NOMO-1 treated with DMSO at 0.1 percent for 48 hours (cell line): Measurements from ENCODE around the gene CREBBP.

Experiments
- DNase-seq: peaks from one replicate; lab custom pipeline; 2025; ENCODE audit not compliant: unreplicated experiment; lab: John Stamatoyannopoulos, UW

CREBBP gene

DNA sequence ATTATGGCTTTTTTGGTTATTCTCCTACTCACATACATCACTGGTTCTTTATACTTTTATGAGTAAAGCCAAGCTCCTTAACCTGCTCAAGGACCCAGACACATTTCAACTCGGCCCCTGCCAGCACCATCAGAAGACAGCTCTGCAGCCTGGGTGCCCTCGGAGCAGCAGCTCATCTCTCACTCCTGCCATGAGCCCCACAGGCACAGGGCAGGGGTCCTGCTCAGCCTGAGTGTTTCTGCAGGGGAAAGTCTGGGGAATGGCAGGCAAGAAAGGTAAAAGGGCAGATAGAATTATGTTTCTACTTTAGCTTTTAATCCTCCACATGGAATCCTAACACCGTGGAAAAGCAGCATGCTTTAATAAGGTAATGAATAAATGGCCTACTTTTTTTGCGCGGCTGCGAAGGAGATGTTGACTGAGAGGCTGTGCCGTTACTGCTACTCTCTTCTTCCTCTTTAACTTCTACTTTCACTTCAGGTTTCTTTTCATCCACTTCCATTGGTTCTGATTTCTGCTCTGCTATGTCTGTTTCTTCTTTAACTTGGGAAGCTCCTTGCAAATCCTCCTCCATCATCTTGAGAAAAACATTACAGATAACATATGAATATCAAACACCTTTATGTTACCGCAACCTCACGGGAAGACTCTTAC lies 113.1 kb downstream of the CREBBP start:
- peak; percentile 80 for DNase-seq

DNA sequence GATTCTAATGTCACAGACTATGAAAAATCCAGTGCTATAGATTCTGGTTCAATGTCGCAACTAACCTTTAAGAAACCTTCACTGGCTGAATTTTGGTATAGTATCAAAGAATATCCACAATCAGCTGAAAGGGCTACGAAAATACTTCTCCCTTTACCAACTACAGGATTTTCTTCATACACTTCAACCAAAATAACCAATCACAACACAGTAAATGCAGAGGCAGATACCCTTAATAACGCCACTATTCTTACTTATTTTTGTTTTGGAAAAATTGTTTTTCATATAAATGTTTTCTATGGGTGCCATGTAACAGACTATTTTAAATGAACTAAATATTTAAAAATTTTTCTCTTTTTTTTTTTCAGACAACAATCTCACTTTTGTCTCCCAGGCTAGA lies 114.3 kb downstream of the CREBBP start:
- DNase-seq, result no peak

DNA sequence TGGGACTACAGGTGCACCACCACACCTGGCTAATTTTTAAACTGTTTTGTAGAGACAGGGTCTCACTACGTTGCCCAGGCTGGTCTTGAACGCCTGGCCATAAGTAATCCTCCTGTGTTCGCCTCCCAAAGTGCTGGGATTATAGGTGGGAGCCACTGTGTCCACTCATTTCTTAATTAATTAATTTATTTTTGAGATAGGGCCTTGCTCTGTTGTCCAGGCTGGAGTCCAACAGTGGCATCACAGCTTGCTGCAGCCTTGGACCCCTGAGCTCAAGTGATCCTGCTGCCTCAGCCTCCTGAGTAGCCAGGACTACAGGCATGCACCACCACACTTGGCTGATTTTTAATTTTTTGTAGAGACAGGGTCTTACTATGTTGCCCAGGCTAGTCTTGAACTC lies 116.1 kb downstream of the CREBBP start:
- DNase-seq, result no peak

DNA sequence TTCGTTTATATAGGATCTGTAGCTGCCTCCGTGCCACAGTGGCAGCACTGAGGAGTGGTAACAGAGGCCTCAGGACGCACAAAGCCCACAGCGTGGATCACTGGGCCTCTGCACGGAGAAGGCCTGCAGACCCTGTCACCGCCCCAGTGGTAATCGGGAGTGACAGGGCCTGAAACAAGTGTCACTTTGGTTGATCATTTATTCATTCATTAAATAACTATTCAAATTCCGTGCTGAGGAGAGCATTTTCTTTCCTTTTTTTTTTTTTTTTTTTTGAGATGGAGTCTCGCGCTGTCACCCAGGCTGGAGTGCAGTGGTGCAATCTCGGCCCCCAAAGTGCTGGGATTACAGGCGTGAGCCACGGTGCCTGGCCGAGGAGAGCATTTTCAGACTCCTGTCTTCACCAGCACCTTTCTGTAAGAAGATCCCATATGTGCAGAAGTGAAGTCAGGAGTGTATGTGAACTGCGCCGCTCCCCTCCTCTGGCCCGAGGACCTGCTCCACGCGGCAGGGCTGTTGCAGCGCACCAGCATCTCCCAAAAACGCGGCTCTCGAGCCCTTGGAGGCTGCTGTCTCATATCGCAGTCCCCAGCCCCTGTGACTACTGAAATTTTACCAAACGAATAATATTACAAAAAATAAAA lies 118.3 kb downstream of the CREBBP start:
- DNase-seq, result no peak

DNA sequence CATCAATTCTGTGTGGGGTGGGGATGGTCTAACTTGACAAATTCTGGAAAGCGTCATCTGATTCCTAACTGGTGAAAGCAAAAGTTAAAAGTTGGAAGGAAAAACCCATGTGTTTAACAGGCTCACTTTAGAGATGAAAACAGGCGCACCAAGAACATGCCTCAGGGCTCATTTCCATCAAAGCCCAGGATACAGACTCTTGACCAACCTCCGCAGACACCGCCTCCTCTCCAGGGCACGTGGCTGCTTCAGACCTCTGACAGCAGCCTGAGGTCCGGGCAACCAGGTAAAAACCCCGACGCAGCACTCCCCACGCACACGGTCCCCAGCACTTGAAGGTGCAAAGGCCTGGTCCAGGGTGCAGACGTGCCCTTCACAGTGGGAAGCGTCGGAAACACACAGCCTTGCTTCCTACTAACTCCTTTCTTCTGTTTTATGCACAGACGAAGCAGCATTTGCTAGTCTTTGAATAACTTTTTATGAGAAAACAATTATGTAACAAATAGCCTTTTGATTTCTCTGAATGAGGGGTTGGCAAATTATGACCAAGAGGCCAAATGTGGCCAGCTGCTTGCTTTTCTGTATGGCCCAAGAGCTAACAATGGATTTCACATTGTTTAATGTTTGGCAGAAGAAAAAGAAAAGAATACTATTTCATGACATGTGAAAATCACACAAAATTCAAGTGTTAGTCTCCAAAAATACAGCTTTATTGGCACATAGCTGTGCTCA lies 119.0 kb downstream of the CREBBP start:
- no peak for DNase-seq

DNA sequence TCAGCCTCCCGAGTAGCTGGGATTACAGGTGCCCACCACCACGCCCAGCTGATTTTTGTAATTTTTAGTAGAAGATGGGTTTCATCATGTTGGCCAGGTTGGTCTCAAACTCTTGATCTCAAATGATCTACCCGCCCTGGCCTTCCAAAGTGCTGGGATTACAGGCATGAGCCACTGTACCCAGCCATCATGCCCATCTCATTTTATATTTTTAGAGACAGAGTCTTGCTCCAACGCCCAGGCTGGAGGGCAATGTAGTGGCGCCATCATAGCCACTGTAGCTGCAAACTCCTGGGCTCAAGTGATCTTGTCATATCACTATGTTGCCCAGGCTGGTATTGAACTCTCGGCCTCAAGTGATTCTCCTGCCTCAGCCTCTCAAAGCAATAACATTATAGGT lies 120.0 kb downstream of the CREBBP start:
- DNase-seq, result no peak

DNA sequence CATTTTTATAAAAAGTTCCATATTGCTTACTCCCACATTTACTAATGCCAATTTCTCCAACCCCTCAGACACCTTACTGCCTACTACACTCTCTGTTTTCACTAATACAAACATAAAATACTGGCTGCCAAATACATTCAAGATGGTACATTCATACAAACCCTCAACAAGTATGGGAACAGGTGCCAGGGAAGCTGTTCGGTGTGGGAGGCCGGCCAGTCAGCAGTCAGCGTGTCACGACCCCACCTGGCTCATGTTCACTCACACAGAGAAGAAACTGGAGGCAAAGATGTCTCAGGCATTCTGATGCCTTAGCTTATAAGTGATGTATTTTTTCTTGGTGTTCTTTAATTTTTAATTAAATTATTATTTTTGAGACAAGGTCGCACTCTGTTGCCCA lies 120.8 kb downstream of the CREBBP start:
- no peak for DNase-seq

DNA sequence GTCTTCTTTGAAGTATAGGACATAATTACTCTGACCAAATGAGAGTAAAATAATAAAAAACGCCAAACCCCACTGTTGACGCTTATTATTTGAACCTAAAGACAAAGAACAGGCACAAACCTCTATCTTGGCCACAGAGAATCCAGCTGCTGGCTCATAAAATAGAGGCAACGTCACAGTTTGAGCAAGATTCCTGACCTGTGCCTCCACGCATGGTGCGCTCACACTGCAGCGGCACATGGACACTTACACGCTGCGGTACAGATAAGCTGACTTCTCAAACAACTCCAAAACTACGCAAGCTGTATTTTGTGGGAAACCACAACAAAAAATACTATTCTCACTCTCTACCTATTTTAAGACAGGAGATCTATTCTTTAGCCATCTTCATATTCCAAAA lies 124.4 kb downstream of the CREBBP start:
- no peak for DNase-seq

DNA sequence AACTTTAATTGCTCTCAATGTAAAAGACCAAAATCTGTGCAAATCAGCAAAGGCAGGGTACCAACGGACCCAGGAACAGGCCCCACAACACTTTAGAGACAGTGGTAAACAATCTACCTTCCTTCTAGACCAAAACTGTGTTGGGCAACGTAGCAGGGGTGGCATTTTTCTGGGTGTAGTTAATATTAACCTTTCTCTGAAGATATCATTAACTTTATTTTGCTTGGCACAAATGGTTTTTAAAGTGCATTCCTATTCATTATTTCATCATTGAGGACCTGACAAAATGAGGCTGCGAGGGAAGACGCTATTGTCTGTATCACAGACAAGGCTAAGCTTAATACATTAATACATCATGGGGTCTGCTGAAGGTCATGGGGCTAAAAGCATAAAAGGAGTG lies 125.3 kb downstream of the CREBBP start:
- no peak for DNase-seq

DNA sequence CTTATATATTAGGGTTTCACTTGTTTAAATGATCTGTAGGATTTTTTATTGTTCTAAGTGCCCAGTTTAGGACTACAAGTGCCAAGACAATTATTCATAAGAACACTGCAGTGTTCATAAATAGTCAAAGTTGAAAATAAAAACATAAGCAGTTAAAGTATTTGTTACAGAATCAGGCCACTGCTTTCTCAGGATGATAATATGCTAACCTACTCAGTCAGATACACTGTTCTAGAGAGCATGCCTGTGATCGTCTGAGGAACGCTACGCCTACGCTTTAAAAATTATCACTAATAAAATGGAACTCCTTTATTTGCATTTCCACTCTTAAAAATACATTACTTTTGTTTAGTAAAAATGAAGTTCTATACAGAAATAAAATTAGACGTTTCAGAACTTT lies 125.7 kb downstream of the CREBBP start:
- no peak for DNase-seq

DNA sequence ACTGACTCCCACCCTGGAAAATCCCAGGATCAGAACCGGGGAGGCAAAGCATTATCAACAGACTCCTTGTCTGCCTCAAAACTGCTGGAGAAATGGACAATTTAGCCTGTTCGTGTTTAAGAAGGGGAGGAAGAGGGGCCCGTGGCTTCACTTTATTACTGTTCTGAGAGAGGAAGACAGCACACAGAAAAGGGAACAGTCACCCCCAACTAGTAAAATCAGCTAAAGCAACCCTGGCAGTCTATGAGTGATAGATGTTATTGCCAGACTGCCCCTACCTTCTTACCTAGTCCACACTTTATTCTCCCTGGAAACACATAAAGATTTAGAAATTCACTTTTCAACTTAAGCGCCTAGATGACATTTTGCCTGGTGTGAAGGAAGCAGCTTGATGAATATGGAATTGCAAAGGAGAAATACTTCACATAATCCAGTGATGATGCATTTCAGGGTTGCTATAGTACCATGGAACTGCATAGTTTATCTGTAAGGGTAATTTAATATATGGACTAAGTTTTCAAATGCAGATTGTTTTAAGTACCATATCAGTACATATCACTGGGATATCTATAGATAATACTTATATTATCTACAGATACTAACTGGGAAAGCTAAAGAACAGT lies 126.3 kb downstream of the CREBBP start:
- DNase-seq, result no peak

DNA sequence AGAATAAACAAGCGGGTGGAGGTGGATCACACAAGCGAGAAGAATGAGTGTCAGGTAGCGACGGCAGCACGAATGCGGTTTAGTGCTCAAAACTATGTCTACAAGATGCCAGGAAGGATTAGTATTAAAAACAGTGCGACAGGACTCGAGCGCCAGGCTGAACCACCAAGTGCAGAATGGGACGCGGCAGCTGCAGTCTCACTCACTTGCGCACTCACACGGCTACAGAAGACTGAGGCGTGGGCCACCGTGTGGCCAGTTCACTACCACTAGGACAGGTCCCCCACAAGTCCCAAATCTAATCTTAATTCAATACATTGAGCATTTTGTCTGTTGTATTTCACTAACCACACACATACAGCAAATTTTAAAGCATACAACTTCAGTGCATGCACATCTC lies 127.5 kb downstream of the CREBBP start:
- no peak for DNase-seq

DNA sequence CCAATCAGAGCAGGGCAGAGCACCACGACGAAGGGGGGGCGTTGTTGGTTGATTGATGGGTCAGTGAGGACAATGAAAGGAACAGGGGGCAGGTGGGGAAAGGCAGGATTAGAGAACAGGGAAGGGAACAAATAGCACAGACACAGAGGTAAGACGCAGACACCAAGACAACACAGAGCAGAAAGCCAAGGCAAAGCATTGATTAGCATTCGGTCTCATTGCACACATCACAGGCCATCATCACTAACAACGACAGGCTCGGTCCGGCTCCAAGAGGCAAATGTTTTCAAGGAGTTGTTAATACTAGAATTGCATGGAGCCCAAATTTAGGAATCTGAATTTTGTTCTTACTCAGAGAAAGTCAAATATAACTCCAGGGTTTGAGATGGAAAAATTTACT lies 128.6 kb downstream of the CREBBP start:
- DNase-seq, result no peak

DNA sequence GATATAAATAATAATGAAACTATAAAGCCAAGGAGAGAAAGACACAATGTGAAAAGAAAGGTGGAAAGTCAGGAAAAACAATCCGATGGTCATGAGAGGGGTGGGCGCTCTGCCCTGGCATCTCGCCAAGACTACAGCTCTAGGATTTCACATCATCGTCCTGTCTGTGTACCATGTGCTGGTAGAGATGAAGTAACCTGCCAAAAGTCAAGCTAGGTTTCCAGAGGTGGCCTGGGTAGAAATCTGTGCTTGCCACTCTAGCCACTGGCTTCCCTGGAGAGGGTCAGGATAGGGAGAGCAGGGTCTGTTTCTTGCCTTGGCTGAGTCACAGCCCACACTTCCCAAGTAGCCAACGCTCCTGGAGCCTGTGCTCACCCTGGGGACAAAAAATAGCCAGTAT lies 132.2 kb downstream of the CREBBP start:
- no peak for DNase-seq

DNA sequence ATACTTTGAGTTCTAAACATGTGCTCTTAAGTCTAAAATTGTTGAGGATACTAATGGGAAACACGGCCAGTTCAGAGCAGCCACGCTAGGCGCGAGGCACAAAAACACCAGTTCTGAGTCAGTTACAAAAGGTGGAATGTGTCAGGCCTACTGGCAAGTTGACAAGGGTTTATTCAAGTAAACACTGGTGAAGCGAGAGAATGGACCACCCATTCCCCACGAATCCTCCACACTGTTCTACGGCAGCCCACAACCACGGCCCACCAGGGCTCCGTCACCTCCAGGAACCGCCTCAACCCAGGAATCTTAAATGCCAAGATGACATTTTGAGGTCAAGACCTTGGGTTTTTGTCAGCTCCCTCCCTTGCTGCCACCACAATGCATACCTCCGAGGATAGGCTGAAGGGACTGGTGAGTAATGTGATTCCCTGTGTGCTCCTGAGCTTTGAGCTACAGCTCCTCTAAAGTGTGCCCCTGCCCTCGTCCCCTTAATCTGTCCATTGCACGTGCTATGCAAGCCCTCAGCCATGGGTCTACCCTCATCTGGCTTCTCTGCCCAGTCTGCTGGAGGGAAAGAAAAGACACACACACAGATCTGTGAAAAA lies 134.7 kb downstream of the CREBBP start:
- DNase-seq, result no peak

DNA sequence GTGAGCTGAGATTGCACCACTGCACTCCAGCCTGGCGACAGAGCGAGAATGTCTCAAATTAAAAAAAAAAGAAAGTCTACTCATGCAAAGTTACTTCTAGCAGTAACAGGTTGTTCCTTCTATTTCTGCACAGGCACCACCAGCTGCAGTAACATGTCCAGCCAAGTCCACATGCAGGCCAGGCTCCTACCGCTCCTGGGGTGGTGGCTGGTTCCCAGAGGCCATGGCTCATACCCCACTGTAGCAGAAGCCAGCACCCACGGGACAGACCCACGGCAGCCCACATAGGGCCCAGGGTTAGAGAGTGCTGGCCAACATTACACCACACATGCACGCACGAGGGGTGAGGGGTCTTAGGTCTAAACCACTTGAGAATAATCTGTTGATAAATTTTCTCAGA lies 136.5 kb downstream of the CREBBP start:
- DNase-seq, result no peak

DNA sequence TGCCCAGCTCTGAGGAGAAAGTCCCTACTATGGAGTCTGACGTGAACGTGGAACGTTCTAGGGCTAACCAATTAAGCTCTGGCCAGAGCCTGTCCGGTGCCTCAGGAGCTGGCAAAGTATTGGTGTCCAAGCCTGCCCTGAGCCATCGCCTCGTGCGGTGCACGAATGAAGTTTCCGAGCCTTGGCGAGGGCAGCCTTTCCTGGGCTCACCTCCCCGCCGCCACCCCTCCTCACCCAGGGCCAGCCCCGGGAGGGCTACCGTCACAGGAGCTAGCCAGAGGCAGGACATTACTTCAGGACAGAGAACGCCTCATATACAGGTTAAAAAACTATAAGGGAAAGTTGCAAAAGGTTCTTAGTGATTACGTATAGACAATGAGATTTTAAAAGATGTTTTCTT lies 139.6 kb downstream of the CREBBP start:
- no peak for DNase-seq

DNA sequence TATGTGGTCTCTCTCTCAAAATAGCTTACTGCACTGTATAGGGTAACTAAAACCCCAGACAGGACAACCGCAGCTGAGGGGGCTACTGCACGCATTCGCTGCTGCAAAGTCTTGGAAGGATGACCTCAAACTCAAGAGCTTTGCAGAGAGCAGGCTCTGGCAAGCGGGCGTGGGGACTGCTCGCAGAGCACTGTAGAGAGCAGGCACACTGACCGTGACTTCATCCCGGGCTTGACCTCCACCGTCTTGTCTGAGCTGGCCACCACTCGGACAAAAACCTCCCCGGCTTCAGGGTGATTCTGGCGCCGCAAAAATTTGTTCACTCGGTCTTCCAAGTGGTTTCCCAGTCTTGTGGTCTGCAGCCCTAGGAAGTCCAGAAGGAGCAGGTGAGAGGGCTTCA lies 140.3 kb downstream of the CREBBP start:
- no peak for DNase-seq

DNA sequence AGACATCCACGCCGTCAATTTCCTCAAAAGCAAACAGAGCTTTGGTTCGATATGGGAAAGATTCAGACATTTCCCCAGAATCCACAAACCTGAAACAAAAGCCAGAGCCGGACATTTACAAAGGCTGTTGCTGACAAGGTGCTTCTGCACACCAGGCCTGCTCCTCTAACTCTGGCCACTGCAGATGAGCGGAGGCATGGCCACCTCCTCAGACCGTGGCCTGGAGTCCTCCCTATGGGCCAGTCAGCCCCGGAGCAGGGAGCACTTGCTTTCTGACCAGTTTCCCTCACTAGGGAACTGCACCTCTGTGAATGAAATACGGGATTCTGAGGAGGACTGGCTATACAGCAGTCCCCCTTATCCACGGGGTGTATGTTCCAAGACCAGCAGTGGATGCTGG lies 140.9 kb downstream of the CREBBP start:
- no peak for DNase-seq

DNA sequence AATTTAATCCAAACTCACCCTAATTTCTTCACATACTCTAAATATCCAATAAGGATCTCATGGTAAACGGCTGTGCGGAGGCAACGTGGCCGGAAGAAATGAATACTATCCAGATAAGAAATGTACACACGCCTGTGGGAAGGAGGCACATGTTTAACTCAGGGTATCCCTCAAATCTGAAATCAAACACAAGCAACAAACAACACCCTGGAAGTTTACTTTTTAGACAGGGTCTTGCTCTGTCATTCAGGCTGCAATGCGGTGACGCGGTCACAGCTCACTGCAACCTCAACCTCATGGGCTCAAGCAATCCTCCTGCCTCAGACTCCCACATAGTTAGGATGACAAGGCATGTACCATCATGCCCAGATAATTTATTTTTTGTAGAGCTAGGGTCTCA lies 142.0 kb downstream of the CREBBP start:
- DNase-seq, result no peak

DNA sequence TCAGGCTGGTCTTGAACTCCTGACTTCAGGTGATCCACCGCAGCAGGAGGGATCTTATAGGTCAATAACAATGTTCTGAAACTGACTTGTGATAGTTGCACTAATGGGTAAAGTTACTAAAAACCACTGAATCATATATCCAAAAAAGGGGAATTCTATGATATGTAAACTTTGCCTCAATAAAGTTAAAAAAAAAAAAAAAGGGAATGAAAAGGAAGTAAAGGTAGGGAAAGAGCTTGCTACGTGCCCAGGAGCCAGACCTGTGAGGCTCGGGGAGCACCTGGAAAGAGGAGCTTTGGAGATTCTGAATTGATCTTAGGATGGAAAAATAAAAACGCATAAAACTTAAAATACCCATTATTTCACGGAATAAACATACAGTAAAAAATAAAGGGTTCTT lies 142.4 kb downstream of the CREBBP start:
- no peak for DNase-seq

DNA sequence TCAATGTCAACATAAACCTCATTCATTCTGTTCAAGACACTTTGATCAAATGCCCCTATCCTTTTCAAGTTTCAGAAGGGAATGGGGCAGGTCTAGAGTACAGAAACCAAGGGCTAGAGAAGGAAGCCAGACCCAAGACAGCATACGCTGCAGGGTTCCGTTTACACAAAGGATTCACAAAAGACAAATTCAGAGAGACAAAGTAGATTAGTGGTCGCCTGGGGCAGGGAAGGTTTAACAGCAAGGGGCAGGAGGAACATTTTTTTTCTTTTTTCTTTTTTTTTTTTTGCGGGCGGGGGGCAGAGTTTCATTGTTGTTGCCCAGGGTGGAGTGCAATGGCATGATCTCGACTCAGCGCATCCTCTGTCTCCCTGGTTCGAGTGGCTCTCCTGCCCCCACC lies 143.3 kb downstream of the CREBBP start:
- DNase-seq, result no peak
